Dedifferentiated amniotic fluid mesenchymal stem cell (primary cell): ENCODE data around the gene TOGARAM1.

ENCODE experiments used
- DNase-seq: peaks from one replicate; pipeline ENCODE4 v3.0.0-alpha.2; 2016; ENCODE audit errors: extremely low spot score

TOGARAM1 gene

DNA sequence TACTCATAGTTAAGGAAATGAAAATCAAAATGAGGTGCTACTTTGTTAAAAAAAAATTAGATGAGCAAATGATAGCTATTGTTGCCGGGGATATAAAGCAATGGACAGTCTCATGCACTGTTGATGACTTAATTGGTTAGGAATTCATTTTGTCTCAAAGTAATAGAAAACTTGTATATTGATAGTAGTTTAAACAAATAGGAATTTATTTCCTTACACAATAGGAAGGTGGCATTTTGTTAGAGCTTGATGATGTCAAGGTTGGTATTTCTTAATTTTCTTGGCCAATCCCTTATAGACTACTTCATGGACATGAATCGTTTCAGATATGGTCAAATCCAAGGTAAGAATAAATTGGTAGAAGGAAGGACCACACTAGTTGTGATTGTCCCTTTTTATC lies 129.7 kb downstream of the TOGARAM1 start:
- no peak for DNase-seq

DNA sequence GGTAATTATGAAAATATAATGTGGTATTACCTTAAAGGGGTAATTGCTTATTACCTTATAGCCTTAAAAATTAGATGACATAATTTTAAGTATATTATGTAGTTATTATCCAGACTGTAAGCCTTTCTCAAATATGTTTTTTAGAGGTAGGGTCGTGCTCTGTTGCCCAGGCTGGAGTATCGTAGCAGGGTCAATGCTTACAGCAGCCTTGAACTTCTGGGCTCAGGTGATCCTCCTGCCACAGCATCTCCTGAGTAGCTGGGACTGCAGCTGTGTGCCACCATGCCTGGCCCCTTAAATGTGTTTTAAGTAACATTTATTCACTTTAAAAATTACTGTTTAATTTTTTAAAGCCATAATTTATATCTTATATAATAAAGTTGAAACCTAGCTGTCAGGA lies 132.3 kb downstream of the TOGARAM1 start:
- DNase-seq, result no peak

DNA sequence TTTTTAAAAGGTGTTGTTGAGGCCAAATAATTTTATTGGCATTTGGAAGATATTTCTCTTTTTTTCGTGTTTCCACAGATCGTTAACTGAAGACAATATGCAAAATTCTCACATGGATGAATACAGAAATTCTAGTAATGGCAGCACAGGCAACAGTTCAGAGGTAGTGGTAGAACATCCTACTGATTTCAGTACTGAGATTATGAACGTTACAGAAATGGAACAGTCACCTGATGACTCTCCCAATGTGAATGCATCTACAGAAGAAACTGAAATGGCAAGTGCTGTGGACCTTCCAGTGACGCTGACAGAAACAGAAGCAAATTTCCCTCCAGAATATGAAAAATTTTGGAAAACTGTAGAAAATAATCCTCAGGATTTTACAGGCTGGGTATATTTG lies 133.2 kb downstream of the TOGARAM1 start:
- DNase-seq, result no peak

DNA sequence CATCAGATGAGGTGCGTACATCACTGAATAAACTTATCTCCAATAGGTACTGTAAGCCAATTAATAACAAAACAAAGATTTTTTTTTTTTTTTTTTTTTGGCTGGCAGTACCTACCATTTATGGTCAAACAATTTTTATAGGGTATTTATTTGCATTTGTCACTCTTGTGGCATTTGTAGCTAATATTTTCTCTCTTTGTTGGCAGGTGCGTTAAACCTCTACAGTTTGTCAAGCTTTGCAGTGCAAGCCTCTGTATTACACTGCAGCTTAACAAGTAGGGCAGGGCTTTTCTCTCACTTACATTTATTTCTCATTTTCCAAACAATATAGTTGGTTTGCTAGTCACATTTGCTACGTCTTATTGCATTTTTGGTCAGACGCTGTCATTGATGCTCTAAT lies 134.2 kb downstream of the TOGARAM1 start:
- DNase-seq, result no peak

DNA sequence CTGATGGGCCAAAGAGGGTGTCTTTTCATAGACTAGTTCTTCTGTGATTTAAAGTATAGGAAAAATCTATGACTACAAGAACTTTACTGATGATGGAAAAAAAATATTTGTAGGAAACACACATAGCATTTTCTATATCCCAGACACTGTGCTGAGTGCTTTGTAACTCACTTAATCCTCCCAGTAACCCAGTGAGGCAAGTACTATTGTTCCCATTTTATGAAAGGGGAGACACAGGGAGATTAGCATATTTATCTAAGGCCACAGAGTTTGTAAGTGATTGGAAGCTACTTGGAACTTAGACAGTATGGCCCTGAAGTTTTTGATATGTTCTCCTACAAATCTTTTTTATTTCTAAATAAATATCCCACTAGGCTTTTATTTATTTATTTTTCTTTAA lies 141.8 kb downstream of the TOGARAM1 start:
- no peak for DNase-seq

DNA sequence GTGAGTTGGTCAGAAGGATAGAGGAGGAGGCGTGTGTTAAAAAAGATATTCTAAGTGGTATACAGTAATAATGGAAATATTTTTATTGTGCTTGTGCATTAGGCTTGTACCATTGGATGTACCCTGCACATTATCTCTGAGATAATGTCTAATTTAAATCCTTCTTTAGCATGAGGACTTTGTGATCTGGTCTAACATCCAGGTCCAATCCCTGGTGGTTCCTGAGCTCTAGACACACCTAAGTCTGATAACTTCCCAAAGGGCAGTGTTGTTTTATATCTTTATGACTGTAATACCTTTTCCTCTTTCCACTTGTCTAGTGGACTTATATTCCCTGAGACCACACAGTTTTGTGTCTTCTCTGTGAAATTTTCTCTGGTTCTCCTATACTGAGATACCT lies 142.6 kb downstream of the TOGARAM1 start:
- no peak for DNase-seq

DNA sequence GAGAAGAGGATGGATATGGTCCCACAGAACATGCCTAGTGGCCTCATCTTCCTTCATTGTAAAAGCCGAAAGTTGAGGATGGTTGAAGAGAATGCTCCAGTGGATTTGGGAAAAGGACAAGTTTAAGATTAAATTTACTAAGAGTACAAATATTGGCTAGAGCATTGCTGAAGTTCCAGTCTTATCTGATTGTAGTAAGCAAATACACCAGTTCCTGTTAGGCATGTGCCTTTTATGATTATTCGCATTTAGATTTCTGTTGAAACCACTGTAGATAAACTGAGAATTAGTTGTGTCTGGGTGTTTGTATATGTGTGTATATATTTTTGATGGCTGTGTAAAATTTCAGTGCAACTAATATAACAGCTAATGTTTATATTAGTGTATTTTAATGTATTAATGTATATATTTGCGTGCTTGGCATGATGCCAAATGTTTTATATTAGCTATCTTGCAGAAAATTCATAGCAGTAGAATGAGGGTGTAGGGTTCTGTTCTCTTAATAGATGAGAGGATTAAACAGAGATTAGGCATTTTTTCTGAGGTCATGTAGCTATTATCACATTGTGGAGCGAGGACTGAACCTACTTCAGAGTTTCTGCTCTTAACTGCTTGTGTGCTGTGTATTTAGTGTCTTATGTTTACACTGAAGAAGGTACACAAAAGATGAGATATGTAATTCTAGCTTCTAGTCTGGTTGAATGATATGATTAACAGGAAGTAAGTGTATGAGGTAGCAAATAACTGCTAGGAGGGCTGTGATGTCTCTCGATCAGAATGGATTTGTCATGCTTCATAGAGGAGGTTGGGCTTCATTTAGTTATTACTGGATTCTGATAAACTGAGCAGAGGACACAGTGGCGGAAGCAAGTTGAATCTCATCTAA lies 151.1 kb downstream of the TOGARAM1 start:
- no peak for DNase-seq

DNA sequence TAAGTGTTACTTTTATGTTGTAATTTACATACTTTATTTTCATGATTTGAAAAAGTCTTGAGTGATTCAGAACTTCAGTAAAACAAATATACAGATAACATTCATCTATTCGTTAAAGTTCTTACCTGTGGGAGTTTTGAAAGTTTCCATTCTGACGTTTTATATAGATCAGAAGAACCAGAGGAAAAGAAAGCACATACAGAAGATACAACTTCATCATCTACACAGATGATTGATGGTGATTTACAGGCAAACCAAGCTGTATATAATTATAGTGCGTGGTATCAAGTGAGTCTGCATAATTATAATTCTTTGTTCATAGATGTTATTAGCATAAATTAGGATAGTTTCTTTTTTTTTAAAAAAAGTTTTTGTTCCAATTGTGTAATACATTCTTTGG lies 152.3 kb downstream of the TOGARAM1 start:
- DNase-seq, result no peak

DNA sequence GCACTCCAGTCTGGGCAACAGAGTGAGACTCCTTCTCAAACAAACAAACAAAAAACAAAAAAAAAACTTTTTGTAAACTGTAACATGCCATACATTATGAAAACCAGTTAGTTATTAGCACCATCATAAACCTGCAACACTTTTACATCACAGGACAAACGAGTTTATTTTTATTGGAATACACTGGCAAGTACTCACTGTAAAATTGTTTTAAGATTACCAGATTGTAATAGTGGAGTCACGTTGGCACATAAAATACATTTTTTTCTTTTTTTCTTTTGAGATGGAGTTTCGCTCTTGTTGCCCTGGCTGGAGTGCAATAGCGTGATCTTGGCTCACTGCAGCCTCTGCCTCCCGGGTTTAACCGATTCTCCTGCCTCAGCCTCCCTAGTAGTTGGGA lies 156.6 kb downstream of the TOGARAM1 start:
- DNase-seq, result no peak

DNA sequence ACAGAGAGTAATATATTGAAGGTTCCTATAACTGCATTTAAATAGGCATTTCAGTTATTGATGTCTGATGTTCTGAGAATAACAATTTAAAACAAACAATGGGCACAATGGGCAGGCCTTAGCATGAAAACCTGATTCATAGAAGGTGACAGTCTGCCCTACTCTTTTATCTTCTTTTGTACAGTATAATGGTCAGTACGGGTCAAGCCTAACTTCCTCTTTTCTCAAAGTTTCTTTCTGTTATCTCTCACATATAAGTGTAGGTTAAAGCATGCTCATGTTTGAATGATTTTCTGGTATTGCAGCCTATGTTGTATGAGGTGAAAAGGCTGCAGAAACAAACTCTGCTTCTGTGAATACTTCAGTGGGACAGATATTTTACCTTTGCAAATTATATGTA lies 158.1 kb downstream of the TOGARAM1 start:
- DNase-seq, result no peak

DNA sequence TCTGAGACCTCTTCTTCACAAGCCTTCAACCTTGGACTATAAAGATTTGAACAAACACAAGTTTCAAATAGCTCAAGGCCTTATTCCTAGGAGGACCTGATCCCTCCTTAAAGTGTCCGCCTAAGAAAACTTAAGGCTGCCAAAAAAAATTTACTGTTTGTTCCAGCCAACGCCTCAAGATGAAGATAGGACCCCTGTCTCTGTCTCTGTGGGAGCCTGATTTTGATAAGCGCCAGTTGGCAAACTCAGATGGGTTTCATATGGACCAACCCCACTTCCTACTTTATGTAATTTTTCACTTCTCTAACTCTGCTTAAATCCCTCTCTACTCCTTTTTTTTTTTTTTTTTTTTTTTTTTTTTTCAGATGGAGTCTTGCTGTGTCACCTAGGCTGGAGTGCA lies 161.3 kb downstream of the TOGARAM1 start:
- DNase-seq, result no peak
